ENCODE measurements around the gene TASOR2.
A peak's percentile ranks its signal among the peaks of the same experiment; 100 is the strongest.

DNA sequence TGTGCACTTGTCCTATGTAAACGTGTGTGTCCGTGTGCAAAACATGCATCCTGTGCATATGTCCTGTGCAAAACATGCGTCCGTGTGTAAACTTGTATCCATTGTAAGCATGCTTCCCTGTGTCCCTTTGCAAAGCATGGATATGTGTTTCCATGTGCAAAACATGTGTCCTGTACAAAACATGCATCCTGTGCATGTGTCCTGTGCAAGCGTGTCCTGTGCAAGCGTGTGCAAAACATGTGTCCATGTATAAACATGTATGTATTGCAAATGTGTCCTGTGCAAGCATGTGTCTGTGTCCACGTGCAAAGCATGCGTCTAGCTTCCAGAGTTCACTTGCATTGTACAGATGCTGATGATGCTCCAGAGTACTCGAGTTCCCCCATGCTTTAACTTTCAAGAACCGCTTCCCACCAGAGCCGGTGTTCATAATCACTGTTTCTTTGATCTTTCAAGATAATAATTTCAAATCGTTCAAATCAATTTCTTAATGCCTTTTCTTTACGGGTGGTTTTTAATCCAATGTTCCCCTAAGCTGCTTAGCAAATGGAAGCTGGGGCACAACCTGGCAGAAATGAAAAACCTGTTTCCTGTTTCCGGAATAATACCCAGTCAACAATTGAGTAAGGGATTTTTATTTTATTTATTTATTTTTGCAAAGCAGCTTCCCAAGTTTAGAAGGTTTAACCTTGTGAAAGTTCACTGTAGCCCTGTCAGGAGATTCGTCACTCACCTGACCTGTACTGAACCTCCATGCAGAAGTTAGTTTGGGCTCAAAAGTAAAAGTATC is 17.6 kb upstream of the TASOR2 start:
- TF ChIP-seq, protein P1, sequence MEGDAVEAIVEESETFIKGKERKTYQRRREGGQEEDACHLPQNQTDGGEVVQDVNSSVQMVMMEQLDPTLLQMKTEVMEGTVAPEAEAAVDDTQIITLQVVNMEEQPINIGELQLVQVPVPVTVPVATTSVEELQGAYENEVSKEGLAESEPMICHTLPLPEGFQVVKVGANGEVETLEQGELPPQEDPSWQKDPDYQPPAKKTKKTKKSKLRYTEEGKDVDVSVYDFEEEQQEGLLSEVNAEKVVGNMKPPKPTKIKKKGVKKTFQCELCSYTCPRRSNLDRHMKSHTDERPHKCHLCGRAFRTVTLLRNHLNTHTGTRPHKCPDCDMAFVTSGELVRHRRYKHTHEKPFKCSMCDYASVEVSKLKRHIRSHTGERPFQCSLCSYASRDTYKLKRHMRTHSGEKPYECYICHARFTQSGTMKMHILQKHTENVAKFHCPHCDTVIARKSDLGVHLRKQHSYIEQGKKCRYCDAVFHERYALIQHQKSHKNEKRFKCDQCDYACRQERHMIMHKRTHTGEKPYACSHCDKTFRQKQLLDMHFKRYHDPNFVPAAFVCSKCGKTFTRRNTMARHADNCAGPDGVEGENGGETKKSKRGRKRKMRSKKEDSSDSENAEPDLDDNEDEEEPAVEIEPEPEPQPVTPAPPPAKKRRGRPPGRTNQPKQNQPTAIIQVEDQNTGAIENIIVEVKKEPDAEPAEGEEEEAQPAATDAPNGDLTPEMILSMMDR (IDR thresholded peaks at IDR 0.05) = no peak
- TF ChIP-seq ELF4 (CRISPR knock-in tag; IDR thresholded peaks at IDR 0.05; ENCODE audit: low read depth) (no peak), RORB (CRISPR knock-in tag; IDR thresholded peaks at IDR 0.05) (no peak), TP53 (CRISPR knock-in tag; IDR thresholded peaks at IDR 0.05) (no peak), SP1 (CRISPR knock-in tag; conservative IDR thresholded peaks at IDR 0.05) (no peak), NR3C1 (CRISPR knock-in tag; conservative IDR thresholded peaks at IDR 0.05; ENCODE audit: low read depth) (no peak), ESRRA (CRISPR knock-in tag; IDR thresholded peaks at IDR 0.05; ENCODE audit: borderline replicate concordance) (no peak)
- TF ChIP-seq, protein P2, sequence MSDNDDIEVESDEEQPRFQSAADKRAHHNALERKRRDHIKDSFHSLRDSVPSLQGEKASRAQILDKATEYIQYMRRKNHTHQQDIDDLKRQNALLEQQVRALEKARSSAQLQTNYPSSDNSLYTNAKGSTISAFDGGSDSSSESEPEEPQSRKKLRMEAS (CRISPR knock-in tag; IDR thresholded peaks at IDR 0.05) = 0 out of 2 replicates have a peak, but pooled peaks have one; percentile 42
- TF ChIP-seq, protein P3, sequence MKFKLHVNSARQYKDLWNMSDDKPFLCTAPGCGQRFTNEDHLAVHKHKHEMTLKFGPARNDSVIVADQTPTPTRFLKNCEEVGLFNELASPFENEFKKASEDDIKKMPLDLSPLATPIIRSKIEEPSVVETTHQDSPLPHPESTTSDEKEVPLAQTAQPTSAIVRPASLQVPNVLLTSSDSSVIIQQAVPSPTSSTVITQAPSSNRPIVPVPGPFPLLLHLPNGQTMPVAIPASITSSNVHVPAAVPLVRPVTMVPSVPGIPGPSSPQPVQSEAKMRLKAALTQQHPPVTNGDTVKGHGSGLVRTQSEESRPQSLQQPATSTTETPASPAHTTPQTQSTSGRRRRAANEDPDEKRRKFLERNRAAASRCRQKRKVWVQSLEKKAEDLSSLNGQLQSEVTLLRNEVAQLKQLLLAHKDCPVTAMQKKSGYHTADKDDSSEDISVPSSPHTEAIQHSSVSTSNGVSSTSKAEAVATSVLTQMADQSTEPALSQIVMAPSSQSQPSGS (CRISPR knock-in tag; IDR thresholded peaks at IDR 0.05; ENCODE audit: borderline replicate concordance, low read depth) = no peak
- TF ChIP-seq, protein P4, sequence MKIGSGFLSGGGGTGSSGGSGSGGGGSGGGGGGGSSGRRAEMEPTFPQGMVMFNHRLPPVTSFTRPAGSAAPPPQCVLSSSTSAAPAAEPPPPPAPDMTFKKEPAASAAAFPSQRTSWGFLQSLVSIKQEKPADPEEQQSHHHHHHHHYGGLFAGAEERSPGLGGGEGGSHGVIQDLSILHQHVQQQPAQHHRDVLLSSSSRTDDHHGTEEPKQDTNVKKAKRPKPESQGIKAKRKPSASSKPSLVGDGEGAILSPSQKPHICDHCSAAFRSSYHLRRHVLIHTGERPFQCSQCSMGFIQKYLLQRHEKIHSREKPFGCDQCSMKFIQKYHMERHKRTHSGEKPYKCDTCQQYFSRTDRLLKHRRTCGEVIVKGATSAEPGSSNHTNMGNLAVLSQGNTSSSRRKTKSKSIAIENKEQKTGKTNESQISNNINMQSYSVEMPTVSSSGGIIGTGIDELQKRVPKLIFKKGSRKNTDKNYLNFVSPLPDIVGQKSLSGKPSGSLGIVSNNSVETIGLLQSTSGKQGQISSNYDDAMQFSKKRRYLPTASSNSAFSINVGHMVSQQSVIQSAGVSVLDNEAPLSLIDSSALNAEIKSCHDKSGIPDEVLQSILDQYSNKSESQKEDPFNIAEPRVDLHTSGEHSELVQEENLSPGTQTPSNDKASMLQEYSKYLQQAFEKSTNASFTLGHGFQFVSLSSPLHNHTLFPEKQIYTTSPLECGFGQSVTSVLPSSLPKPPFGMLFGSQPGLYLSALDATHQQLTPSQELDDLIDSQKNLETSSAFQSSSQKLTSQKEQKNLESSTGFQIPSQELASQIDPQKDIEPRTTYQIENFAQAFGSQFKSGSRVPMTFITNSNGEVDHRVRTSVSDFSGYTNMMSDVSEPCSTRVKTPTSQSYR (CRISPR knock-in tag; IDR thresholded peaks at IDR 0.05) = no peak
- TF ChIP-seq, protein P5, sequence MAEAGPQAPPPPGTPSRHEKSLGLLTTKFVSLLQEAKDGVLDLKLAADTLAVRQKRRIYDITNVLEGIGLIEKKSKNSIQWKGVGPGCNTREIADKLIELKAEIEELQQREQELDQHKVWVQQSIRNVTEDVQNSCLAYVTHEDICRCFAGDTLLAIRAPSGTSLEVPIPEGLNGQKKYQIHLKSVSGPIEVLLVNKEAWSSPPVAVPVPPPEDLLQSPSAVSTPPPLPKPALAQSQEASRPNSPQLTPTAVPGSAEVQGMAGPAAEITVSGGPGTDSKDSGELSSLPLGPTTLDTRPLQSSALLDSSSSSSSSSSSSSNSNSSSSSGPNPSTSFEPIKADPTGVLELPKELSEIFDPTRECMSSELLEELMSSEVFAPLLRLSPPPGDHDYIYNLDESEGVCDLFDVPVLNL (CRISPR knock-in tag; IDR thresholded peaks at IDR 0.05; ENCODE audit: borderline replicate concordance, low read depth) = no peak
- TF ChIP-seq, protein P6, sequence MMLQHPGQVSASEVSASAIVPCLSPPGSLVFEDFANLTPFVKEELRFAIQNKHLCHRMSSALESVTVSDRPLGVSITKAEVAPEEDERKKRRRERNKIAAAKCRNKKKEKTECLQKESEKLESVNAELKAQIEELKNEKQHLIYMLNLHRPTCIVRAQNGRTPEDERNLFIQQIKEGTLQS (CRISPR knock-in tag; conservative IDR thresholded peaks at IDR 0.05) = no peak

All from WTC11 (cell line).